ENCODE measurements around the gene GCN1.

GCN1 gene

GRCh38 chr12:120167529-120168095, 26.9 kb downstream of the GCN1 start:
- Histone ChIP-seq H3K36me3 (ENCODE audit: control insufficient read depth in 2 of 2, insufficient read depth in 2 of 2, low read length in 2 of 2) (peaks cover 53 to 56% of the 10 kb centered on the region in 2 donors), H3K9ac (ENCODE audit: low read depth in 1 of 2, low read length in 2 of 2) (no peak overlapping the region)

GRCh38 chr12:120164293-120164692, 30.2 kb downstream of the GCN1 start:
- H3K4me3 ChIP-seq (ENCODE audit: low read length in 2 of 2): no peak overlapping the region
- no peak overlapping the region for H3K9ac ChIP-seq (ENCODE audit: low read depth in 1 of 2, low read length in 2 of 2)
- no peaks in the 10 kb centered on the region for H3K9me3 ChIP-seq (ENCODE audit: control insufficient read depth in 2 of 2, low read length in 2 of 2)
- H3K4me1 ChIP-seq (ENCODE audit: control insufficient read depth in 2 of 2, insufficient read depth in 2 of 2, low read length in 2 of 2): no peaks in the 10 kb centered on the region
- peaks cover 60 to 67% of the 10 kb centered on the region in 2 donors for H3K36me3 ChIP-seq (ENCODE audit: control insufficient read depth in 2 of 2, insufficient read depth in 2 of 2, low read length in 2 of 2)
- H3K27me3 ChIP-seq (ENCODE audit: control insufficient read depth in 2 of 2, insufficient read depth in 2 of 2, low read length in 2 of 2): no peaks in the 10 kb centered on the region
- H3K27ac ChIP-seq (ENCODE audit: low read depth in 2 of 2, low read length in 2 of 2): no peak overlapping the region

More at GRCh38 chr12:120167529-120168095, 26.9 kb downstream of the GCN1 start:
- Histone ChIP-seq H3K27ac (ENCODE audit: low read depth in 2 of 2, low read length in 2 of 2) (no peak overlapping the region), H3K27me3 (ENCODE audit: control insufficient read depth in 2 of 2, insufficient read depth in 2 of 2, low read length in 2 of 2) (no peaks in the 10 kb centered on the region), H3K4me1 (ENCODE audit: control insufficient read depth in 2 of 2, insufficient read depth in 2 of 2, low read length in 2 of 2) (no peaks in the 10 kb centered on the region), H3K9me3 (ENCODE audit: control insufficient read depth in 2 of 2, low read length in 2 of 2) (no peaks in the 10 kb centered on the region), H3K4me3 (ENCODE audit: low read length in 2 of 2) (no peak overlapping the region)

- peaks cover 64 to 68% of the 10 kb centered on the region in 2 donors for H3K36me3 ChIP-seq (ENCODE audit: control insufficient read depth in 2 of 2, insufficient read depth in 2 of 2, low read length in 2 of 2)
Observed at GRCh38 chr12:120162763-120163162, 31.8 kb downstream of the GCN1 start.

GRCh38 chr12:120161852-120162251, 32.7 kb downstream of the GCN1 start:
- Histone ChIP-seq H3K27me3 (ENCODE audit: control insufficient read depth in 2 of 2, insufficient read depth in 2 of 2, low read length in 2 of 2) (no peaks in the 10 kb centered on the region), H3K4me1 (ENCODE audit: control insufficient read depth in 2 of 2, insufficient read depth in 2 of 2, low read length in 2 of 2) (no peaks in the 10 kb centered on the region), H3K9ac (ENCODE audit: low read depth in 1 of 2, low read length in 2 of 2) (no peak overlapping the region), H3K36me3 (ENCODE audit: control insufficient read depth in 2 of 2, insufficient read depth in 2 of 2, low read length in 2 of 2) (peaks cover 70 to 76% of the 10 kb centered on the region in 2 donors), H3K27ac (ENCODE audit: low read depth in 2 of 2, low read length in 2 of 2) (no peak overlapping the region), H3K9me3 (ENCODE audit: control insufficient read depth in 2 of 2, low read length in 2 of 2) (no peaks in the 10 kb centered on the region), H3K4me3 (ENCODE audit: low read length in 2 of 2) (no peak overlapping the region)

More at GRCh38 chr12:120162763-120163162, 31.8 kb downstream of the GCN1 start:
- Histone ChIP-seq H3K4me3 (ENCODE audit: low read length in 2 of 2) (no peak overlapping the region), H3K9ac (ENCODE audit: low read depth in 1 of 2, low read length in 2 of 2) (no peak overlapping the region), H3K27me3 (ENCODE audit: control insufficient read depth in 2 of 2, insufficient read depth in 2 of 2, low read length in 2 of 2) (no peaks in the 10 kb centered on the region), H3K9me3 (ENCODE audit: control insufficient read depth in 2 of 2, low read length in 2 of 2) (no peaks in the 10 kb centered on the region), H3K27ac (ENCODE audit: low read depth in 2 of 2, low read length in 2 of 2) (no peak overlapping the region), H3K4me1 (ENCODE audit: control insufficient read depth in 2 of 2, insufficient read depth in 2 of 2, low read length in 2 of 2) (no peaks in the 10 kb centered on the region)

GRCh38 chr12:120159509-120160237, 34.8 kb downstream of the GCN1 start:
- Histone ChIP-seq H3K27me3 (ENCODE audit: control insufficient read depth in 2 of 2, insufficient read depth in 2 of 2, low read length in 2 of 2) (no peaks in the 10 kb centered on the region), H3K4me3 (ENCODE audit: low read length in 2 of 2) (no peak overlapping the region), H3K27ac (ENCODE audit: low read depth in 2 of 2, low read length in 2 of 2) (no peak overlapping the region), H3K4me1 (ENCODE audit: control insufficient read depth in 2 of 2, insufficient read depth in 2 of 2, low read length in 2 of 2) (no peaks in the 10 kb centered on the region), H3K9ac (ENCODE audit: low read depth in 1 of 2, low read length in 2 of 2) (no peak overlapping the region), H3K36me3 (ENCODE audit: control insufficient read depth in 2 of 2, insufficient read depth in 2 of 2, low read length in 2 of 2) (peaks cover 91 to 94% of the 10 kb centered on the region in 2 donors), H3K9me3 (ENCODE audit: control insufficient read depth in 2 of 2, low read length in 2 of 2) (no peaks in the 10 kb centered on the region)

- Histone ChIP-seq H3K27ac (ENCODE audit: low read depth in 2 of 2, low read length in 2 of 2) (no peak overlapping the region), H3K4me3 (ENCODE audit: low read length in 2 of 2) (no peak overlapping the region), H3K4me1 (ENCODE audit: control insufficient read depth in 2 of 2, insufficient read depth in 2 of 2, low read length in 2 of 2) (no peaks in the 10 kb centered on the region), H3K9me3 (ENCODE audit: control insufficient read depth in 2 of 2, low read length in 2 of 2) (no peaks in the 10 kb centered on the region), H3K27me3 (ENCODE audit: control insufficient read depth in 2 of 2, insufficient read depth in 2 of 2, low read length in 2 of 2) (no peaks in the 10 kb centered on the region), H3K36me3 (ENCODE audit: control insufficient read depth in 2 of 2, insufficient read depth in 2 of 2, low read length in 2 of 2) (peaks cover 91 to 95% of the 10 kb centered on the region in 2 donors), H3K9ac (ENCODE audit: low read depth in 1 of 2, low read length in 2 of 2) (no peak overlapping the region)
Observed at GRCh38 chr12:120158351-120158750, 36.2 kb downstream of the GCN1 start.

GRCh38 chr12:120157678-120158077, 36.8 kb downstream of the GCN1 start:
- Histone ChIP-seq H3K4me1 (ENCODE audit: control insufficient read depth in 2 of 2, insufficient read depth in 2 of 2, low read length in 2 of 2) (no peaks in the 10 kb centered on the region), H3K27ac (ENCODE audit: low read depth in 2 of 2, low read length in 2 of 2) (no peak overlapping the region), H3K36me3 (ENCODE audit: control insufficient read depth in 2 of 2, insufficient read depth in 2 of 2, low read length in 2 of 2) (peaks cover 91 to 95% of the 10 kb centered on the region in 2 donors), H3K4me3 (ENCODE audit: low read length in 2 of 2) (no peak overlapping the region), H3K27me3 (ENCODE audit: control insufficient read depth in 2 of 2, insufficient read depth in 2 of 2, low read length in 2 of 2) (no peaks in the 10 kb centered on the region), H3K9me3 (ENCODE audit: control insufficient read depth in 2 of 2, low read length in 2 of 2) (no peaks in the 10 kb centered on the region), H3K9ac (ENCODE audit: low read depth in 1 of 2, low read length in 2 of 2) (no peak overlapping the region)

- H3K4me1 ChIP-seq (ENCODE audit: control insufficient read depth in 2 of 2, insufficient read depth in 2 of 2, low read length in 2 of 2): no peaks in the 10 kb centered on the region
- no peak overlapping the region for H3K4me3 ChIP-seq (ENCODE audit: low read length in 2 of 2)
- H3K27ac ChIP-seq (ENCODE audit: low read depth in 2 of 2, low read length in 2 of 2): no peak overlapping the region
- H3K36me3 ChIP-seq (ENCODE audit: control insufficient read depth in 2 of 2, insufficient read depth in 2 of 2, low read length in 2 of 2): peaks cover 85 to 86% of the 10 kb centered on the region in 2 donors
- no peak overlapping the region for H3K9ac ChIP-seq (ENCODE audit: low read depth in 1 of 2, low read length in 2 of 2)
- H3K27me3 ChIP-seq (ENCODE audit: control insufficient read depth in 2 of 2, insufficient read depth in 2 of 2, low read length in 2 of 2): no peaks in the 10 kb centered on the region
- H3K9me3 ChIP-seq (ENCODE audit: control insufficient read depth in 2 of 2, low read length in 2 of 2): no peaks in the 10 kb centered on the region
Observed at GRCh38 chr12:120156315-120157259, 37.9 kb downstream of the GCN1 start.

GRCh38 chr12:120155072-120155471, 39.4 kb downstream of the GCN1 start:
- Histone ChIP-seq H3K27me3 (ENCODE audit: control insufficient read depth in 2 of 2, insufficient read depth in 2 of 2, low read length in 2 of 2) (no peaks in the 10 kb centered on the region), H3K9ac (ENCODE audit: low read depth in 1 of 2, low read length in 2 of 2) (no peak overlapping the region), H3K4me1 (ENCODE audit: control insufficient read depth in 2 of 2, insufficient read depth in 2 of 2, low read length in 2 of 2) (no peaks in the 10 kb centered on the region), H3K27ac (ENCODE audit: low read depth in 2 of 2, low read length in 2 of 2) (no peak overlapping the region), H3K9me3 (ENCODE audit: control insufficient read depth in 2 of 2, low read length in 2 of 2) (no peaks in the 10 kb centered on the region), H3K36me3 (ENCODE audit: control insufficient read depth in 2 of 2, insufficient read depth in 2 of 2, low read length in 2 of 2) (peaks cover 77 to 80% of the 10 kb centered on the region in 2 donors), H3K4me3 (ENCODE audit: low read length in 2 of 2) (no peak overlapping the region)

Measured in mucosa of rectum (tissue), 2 donors.